ENCODE measurements around the gene ZFYVE28.

The ZFYVE28 gene

DNA sequence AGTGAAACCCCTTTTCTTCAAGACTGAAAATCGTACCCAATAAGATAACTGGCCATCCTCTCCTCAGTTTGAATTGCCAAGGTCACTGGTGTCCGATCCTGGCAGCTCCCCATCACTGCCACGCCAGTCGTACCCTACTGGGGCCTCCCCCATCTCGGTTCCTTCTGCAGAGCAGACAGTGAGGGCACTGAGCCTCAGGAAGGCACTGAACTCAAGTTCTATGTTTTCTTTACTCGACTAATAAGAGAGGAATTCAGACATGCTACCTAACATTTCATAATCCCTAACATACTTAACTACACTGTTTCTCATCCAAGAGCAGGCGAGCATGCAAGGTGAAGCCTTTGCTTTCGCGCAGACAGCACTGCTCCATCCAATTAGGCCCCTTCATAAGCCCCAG, 23.4 kb downstream of the ZFYVE28 start:
- H3K4me3 ChIP-seq (ENCODE audit: low read depth, low read length): no peak overlapping the region
- no peak for DNase-seq (ENCODE audit: low read depth)
- TF ChIP-seq, protein P1, sequence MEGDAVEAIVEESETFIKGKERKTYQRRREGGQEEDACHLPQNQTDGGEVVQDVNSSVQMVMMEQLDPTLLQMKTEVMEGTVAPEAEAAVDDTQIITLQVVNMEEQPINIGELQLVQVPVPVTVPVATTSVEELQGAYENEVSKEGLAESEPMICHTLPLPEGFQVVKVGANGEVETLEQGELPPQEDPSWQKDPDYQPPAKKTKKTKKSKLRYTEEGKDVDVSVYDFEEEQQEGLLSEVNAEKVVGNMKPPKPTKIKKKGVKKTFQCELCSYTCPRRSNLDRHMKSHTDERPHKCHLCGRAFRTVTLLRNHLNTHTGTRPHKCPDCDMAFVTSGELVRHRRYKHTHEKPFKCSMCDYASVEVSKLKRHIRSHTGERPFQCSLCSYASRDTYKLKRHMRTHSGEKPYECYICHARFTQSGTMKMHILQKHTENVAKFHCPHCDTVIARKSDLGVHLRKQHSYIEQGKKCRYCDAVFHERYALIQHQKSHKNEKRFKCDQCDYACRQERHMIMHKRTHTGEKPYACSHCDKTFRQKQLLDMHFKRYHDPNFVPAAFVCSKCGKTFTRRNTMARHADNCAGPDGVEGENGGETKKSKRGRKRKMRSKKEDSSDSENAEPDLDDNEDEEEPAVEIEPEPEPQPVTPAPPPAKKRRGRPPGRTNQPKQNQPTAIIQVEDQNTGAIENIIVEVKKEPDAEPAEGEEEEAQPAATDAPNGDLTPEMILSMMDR (IDR thresholded peaks at IDR 0.05; ENCODE audit: control insufficient read depth, extremely low read depth, insufficient read depth): no peak

DNA sequence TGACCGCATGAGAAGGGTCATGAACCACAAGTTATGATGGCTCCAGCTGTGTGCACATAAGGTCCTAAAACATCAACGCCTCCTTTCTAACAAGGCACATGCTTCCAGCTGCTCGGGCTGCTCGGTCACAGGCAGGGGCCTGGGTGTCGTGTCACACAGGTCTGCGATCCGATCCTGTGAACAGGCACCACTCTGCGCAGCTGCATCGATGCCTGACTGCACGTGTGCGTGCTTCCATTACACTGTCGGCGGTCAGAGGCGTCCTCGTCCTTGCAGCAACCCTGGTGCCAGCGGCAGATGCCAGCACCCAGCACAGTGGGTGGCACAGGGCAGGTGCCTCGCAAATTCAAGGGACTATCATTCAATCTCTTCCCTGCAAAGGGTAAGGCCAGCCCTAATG, 23.9 kb downstream of the ZFYVE28 start:
- H3K4me3 ChIP-seq (ENCODE audit: low read depth, low read length): no peak overlapping the region
- TF ChIP-seq, protein P1 (IDR thresholded peaks at IDR 0.05; ENCODE audit: control insufficient read depth, extremely low read depth, insufficient read depth): no peak
- DNase-seq (ENCODE audit: low read depth): no peak

DNA sequence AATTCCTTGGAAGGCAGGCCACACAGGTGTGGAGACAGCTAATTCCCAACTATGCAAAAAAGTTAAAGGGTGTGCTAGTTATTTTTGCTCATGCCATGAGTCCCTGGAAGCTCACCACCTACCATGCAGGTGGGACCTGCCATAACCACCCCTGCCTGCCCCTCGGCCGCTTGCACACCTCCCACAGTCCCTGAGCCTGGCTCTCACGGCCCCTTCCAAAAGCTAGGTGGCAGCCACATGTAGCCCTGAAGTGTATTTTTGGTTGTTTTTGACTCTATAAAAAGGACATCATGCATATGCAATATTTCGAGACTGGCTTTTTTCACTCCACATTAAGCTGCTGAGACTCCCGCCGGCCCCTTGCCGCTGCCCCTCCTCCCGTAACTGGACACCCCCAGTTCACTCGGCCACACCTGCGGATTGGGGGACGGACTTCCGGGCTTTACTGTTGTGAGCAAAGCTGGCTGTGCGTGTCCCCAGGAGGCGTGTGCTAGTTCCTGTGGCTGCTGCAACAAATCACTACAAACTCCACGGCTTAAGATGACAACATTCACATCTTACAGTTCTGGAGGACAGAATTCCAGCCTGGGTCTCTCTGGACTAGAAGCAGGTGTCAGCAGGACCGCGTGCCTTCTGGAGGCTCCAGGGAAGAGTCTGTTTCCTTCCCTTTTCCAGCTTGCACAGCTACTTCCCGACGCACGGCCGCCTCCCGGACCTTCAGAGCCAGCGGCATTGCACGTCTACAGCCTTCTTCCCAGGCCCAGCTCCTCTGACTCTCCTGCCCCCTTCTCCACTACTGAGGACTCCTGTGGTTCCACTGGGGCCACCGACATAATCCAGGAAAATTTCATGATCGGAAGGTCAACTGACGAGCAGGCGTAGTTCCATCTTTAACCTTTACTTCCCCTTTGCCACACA, 24.8 kb downstream of the ZFYVE28 start:
- DNase-seq (ENCODE audit: low read depth): no peak
- TF ChIP-seq, protein P1 (IDR thresholded peaks at IDR 0.05; ENCODE audit: control insufficient read depth, extremely low read depth, insufficient read depth): no peak
- no peak overlapping the region for H3K4me3 ChIP-seq (ENCODE audit: low read depth, low read length)

DNA sequence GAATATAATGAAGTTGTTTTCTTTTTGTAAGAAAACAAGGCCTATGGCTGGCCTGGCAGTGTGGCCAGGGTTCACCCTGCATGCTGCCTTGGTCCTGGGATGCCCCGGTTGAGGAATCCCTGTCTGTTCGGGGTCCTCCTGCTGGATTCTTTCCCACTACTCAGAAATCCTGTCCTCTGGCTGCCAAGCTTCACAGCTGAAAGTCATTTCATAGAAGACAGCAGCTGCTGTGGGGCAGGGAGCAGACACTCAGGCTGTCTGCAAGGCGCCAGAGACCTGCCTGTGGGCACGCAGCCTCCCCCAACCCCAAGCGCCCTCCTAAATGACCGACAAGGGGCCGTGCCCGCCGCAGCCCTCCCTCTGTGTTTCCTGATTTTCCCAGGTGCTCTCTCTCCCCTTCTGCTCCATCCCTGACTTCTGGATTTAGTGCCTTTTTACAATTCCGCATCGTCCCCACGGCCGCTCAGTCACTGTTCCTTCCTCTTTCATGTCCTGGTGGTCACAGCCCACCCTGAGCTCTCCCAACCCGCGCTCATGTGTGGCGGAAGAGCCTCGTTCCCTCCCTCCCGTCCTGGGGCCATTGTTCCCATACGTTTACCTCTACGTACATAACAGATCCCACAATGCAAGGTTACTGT, 27.5 kb downstream of the ZFYVE28 start:
- no peak overlapping the region for H3K4me3 ChIP-seq (ENCODE audit: low read depth, low read length)
- DNase-seq (ENCODE audit: low read depth): no peak
- TF ChIP-seq, protein P1 (IDR thresholded peaks at IDR 0.05; ENCODE audit: control insufficient read depth, extremely low read depth, insufficient read depth): no peak

DNA sequence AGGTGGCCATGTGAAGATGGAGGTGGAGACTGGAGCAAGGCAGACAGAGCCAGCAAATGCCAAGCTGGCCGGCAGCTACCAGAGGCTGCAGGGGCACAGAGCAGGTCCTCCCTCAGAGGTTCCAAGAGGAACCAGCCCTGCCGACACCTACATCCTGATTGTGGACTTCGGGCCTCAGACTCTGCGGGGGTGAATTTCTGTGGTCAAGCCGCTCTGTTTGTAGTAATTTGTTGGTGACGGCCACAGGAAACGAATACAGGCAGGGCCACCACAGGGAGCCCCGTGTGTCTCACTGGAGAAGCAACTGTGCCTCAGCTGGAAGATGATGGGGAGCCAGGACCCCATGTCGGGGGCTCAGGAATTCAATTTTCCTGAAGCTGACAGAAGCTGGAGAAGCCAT, 28.3 kb downstream of the ZFYVE28 start:
- TF ChIP-seq, protein P1 (IDR thresholded peaks at IDR 0.05; ENCODE audit: control insufficient read depth, extremely low read depth, insufficient read depth): no peak
- H3K4me3 ChIP-seq (ENCODE audit: low read depth, low read length): no peak overlapping the region
- no peak for DNase-seq (ENCODE audit: low read depth)

DNA sequence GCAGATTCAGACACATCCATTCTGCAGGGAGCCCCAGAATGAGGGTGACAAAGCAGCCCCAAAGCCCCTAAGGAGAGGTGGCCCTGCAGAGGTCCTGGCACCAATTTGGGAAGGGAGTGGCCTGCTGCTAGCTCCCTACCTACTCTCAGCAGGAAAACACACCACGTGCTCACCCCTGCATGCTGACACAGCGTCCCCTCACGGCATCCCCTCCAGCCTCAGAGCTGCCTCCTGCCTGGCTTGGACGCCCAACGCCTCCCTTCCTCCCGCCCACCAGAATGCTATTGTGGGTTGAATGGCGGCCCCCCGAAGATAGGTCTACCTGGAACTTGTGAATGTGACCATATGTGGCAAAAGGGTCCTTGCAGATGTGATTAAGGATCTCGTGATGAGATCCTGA, 28.8 kb downstream of the ZFYVE28 start:
- H3K4me3 ChIP-seq (ENCODE audit: low read depth, low read length): no peak overlapping the region
- TF ChIP-seq, protein P1 (IDR thresholded peaks at IDR 0.05; ENCODE audit: control insufficient read depth, extremely low read depth, insufficient read depth): no peak
- DNase-seq (ENCODE audit: low read depth): no peak

All from LNCaP clone FGC (cell line).